Activated CD8-positive, alpha-beta memory T cell treated with anti-CD3 and anti-CD28 coated beads for 48 hours (primary cell): ENCODE results near the gene ZC3H13.

ENCODE experiments used
- DNase-seq, 3 experiments: peaks; one replicate each; pipeline ENCODE4 v3.0.0-alpha.2; 2020; ENCODE audit warnings: low read depth in 2 of 3, low spot score in 2 of 3

The ZC3H13 gene

DNA sequence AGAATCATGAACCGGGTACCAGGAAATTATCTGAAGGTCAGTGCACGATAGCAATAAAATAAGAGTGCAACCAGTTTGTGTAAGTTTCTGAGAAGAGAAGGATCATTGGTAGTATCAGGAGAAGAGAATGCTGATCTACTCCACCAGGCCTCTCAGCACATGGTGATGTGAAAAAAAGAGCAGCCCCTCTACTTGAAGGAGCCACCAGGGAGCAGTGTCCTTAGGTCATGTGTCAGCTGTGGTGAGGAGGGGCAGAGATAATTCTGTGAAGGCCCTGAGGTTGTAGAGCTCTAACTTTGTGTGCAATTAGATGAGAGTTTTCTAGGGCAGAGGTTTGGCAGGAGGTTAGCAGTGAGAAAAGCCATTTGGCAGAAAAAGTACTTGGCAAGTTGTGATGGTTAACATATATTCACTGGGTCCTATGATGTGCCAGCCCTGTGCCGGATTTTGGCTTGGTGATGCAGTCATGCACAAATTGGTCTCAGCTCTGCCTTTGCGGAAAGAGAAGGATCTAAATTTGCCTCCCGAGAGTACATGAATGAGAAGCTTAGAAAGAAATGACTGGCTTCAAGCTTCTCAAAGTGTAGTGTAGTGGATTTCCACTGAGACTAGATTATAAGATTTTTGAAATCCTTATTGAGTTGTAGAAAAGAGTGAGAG, 19.2 kb upstream of the ZC3H13 start:
- DNase-seq: no peak

DNA sequence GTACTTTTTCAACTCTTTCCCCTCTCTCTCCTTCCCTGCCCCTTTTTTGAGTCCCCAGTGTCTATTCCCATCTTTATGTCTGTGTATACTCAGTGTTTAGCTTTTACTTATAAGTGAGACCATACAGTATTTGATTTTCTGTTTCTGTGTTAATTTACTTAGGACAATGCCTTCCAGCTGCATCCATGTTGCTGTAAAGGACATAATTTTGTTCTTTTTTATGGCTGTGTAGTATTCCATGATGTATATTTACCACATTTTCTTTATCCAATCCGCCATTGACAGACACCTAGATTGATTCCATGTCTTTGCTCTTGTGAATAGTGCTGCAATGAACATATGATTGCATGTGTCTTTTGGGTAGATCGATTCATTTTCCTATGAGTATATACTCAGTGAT, 10.7 kb upstream of the ZC3H13 start:
- no peak for DNase-seq

DNA sequence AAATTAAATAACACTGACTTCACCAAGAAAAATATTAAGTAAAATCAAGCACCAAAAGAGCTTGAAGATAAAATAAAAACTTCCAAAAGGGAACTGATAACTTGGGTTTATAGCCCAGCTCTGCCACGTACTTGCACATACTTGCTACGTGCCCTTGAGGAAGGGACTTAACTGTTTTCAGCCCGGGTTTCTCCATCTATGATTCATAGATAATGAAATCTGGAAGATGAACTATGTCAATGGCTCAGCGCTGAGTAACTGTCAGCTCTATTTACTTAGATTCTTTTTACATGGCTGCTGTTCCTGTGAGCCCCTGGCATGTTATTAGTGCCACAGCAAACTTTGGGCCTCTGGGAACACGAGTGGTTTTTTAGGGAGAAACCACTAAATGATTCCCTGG, 9.6 kb upstream of the ZC3H13 start:
- no peak for DNase-seq

DNA sequence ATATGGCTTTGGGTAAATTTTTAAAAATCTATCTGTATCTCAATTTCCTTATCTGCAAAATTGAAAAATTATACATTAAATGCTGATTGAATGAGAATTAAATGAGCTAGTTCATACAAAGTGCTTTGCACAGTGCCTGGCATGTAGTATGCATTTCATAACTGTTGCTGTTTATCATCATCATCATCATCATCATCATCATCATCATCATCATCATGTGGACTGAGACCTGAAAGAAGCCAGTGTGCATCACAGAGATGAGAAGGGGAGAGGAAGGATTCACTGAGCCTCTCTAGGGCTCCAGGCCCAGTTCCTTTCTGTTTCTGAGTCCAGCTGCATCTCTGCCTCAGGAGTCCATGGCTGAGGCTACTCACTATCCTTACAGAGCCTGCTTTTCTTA, 6.9 kb upstream of the ZC3H13 start:
- DNase-seq: no peak

DNA sequence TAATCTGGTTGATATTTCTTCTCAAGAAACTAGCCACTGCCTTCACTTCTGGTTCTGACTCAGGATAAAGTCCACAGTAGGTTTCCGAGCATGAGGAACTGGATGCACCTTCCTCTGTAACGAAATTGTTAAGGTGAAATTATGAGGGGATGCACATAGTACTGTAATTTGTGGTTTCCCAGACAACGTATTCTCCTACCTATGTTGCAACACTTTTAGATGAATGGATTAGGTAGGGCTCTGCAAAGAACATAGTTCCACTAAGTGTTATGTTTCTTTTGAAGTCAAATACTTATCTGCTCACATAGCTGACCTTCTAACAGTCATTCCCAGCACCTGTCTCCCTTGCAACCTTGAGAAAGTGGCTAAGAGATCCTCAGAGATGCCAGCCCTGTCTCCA, 5.7 kb upstream of the ZC3H13 start:
- DNase-seq: no peak

DNA sequence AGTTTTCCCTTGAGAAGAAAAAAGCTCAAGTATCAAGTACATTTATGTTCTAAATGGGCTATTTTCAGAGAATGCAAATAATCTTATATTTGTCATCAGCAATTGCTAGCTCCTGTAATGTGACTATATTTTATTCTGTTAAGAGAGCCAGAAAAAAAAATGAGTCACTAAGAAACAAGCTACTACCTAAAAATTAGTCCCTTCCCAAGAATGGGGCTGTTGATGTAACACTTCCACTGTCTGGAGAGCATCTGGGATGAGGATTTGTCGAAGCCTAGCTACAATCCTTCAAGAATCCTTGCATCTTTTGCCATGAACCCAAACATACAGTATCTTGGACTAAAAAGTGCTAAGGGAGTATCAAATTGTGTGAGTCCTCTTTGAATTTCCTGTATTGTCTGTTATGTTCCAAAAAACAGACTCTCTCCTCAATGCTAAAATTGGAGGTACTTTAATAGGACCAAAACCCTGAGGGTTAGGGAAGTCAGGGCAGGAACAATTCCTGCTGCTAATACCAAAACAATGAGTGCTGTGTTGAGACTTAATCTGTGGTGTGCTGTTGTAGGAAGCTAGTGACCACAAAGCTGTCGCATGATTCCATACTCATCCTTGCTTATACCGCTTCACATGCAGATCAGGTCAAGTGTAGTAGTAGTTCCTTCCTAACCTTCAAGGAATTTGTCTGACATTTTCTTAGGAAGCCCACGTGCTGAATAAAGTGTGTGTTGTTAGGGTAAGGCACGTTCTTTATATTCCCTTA, 4.9 kb upstream of the ZC3H13 start:
- DNase-seq: no peak

DNA sequence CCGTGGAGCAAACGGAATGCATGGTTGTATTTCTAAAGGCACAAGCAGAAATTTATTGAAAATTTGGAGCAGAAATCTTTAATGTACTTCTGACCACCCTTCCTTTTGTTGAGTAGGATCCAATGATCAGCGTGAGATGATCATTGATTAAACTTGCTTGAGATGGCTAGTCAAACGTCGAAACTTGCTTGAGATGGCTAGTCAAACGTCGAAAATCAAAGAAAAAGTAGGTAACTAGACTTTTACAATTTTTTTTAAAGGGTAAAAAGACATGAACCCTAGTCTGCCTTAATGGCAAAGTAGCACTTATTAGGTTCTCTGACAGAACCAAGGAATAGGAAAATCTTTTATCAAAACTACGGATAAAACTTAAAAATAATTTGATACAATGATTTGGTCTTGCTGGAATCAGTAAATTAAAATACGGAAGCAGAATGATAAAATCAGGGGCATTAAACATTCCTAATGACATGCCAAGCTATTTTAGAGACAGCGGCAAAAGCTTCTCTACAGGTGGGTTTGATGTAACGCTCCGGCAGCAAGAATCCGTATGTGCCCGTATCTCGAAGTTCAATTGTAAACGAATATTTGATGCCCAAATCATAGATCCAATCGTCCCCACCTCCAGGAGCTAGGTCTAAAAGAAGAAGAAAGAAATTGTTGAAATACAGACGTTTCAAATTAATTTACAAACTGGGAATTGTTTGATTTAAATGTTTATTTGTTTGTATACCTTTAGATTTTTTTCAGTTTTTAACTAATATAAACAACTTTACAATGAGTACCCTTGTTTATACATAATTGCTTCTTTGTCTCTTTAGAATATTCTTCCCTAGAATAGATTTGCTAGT, 841 bp upstream of the ZC3H13 start:
- DNase-seq: no peak

DNA sequence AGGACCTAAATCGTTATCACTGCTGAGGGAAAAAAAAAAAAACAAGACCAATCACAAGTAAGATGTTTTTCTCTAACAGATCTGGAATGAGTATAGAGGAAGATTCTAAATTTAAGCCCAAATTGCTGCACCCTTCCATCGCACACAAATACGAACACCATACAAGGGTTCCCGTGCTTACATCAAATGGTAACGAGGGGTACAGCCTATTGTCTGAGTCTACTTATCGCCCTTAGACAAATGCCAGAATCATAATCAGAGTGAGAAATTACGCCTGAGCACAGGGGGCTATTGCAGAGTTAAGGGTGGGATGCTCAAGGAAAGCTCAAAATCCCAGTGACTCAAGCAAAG, 603 bp downstream of the ZC3H13 start:
- DNase-seq: no peak

DNA sequence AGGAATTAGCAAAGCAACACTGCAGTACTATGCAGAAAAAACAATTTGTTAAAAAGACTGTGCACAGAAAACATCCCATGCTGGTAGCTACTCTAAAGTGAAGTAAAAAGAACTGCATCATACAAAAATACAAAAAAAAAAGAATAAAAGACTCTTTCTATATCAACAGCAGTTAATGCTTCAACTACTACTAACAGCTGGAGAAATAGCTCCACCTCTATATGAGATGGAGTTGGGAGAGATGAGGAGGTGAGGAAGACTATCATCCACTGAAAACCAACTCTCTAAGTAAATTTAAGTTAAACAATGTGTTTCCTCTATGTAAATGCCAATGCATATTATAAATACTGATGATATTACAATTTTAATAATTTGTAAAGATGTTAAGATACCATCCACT, 1.8 kb downstream of the ZC3H13 start:
- DNase-seq: no peak

DNA sequence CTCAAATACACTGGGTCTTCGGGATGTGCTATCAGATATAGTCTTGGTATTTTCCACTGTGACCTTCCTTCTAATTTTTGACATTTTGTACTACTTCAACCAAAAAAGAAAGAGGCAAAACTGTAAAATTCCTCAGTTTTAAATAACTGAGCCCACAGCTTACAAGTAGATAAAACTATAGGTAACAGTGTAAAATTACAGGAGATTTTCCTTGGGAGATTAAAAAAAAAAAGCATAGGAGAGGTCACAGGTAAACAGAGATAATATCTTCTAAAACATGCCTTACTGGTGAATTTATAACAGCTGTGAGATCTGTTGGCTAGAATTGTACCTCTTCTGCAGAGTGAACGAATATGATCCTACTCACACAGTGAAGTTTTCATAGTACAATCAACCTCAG, 7.1 kb downstream of the ZC3H13 start:
- DNase-seq: no peak

DNA sequence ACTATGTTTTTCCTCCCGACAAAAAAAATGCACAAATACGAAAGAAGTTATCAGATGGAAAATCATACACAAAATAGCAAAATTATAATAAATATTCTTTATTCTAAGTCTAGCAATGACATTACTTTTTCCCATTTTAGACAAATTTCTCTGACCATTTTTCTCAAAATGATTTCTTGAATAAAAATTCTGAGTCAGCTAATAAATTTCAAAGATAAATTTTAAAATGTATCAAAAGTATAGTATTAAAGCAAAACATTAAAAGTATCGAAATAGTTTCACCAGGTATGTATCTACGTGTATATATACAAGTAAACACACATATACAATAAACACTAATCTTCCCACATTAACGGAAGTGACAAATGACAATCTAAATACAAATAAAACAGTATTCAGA, 8.9 kb downstream of the ZC3H13 start:
- no peak for DNase-seq

DNA sequence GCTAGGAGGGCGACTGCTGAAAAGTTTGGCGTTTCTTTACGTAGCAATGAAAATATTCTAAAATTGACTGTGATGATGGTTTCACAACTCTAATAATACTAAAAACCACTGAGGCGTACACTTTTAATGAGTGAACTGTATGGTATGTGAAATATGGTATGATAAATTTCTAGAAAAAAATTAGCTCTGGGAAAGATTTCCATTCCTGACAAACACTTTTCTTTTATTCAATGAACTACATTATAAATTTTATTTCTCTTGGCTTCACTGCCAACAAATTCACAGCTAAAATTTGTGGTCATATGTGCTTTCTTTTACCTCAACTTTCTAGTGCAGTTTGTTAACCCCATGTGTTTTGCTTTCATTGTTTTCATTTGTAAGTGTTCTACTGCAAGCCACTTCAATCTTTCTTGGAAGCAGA, 11.1 kb downstream of the ZC3H13 start:
- no peak for DNase-seq

DNA sequence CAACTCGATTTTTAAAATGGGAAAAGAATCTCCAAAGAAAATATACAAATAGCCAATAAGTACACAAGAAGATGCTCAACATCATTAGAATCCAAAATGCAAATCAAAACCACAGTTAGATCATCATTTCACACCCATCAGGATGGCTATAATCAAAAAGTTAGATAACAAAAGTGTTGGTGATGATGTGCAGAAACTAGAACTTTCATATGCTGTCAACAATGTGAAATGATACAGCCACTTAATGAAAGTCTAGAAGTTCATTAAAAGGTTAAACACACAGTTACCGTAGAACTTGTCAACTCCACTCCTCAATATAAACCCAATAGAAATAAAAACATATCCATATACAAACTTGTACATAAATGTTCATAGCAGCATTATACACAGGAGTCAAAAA, 11.8 kb downstream of the ZC3H13 start:
- DNase-seq: no peak

DNA sequence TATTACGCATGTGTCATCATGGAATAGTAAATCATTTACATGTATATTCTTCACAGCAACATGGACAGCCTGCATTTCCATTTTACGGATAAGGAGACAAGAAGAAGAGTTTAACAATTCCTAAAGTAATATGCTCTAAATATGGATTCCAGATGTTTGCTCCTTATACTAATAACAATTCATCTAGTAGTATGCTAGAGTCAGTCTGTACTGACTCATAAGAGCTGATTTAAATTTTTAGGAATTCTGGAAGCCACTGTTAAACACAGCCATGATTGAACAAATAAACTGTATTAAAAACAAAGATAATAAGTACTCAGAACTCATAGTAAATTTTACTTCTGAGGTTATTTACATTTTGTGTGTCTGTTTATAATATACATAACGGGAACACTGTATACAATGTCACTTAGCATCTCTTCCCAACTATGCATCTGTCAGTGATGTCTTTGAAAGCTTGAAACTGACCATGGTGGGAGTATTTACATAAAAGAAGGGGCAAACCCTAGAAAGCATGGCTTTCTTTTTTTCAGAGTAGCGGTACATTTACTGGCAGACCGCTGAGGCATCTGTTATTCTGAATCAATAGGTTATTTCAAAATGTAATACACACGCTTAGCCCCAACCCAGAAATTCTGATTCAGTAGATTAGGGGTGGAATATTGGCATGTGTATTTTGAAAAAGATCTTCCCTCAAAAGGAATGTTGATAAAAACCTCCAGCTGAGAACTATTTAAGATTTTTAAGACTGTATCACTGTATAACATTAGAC, 12.9 kb downstream of the ZC3H13 start:
- DNase-seq: no peak

DNA sequence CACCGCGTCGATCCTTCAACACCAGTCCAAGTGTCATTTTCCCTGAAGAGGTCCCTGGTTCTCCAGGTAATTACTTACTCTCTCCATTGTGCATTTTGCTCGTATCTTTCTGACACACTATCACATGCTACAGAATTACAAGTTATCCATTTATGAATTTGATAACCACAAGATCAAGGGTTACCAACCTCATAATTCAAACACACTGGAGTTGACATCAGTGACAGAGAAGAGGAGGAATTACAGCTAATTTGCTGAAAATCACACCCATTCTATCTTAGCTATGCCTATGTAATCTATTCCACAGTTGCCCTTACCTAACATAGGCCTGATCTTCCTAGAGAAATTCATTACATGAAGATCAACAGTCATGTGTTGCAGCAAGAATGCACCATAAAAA, 14.2 kb downstream of the ZC3H13 start:
- no peak for DNase-seq

DNA sequence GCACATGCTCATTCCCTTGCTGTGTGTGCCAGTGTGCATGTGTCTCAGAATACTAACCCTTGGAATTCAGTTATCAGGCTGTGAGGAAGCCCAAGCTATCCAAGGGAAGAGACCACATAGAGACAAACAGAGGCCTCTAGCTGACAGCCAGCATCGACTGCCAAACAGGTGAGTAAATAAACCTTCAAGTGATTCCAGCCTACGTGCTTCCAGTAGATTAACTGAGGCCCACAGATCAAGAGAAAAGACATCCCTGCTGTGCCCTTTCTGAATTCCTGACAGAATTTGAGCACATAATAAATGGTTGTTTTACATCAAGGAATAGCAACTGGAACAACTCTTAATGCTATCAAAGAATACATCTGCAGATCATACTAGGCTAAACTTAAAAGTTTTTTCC, 17.5 kb downstream of the ZC3H13 start:
- DNase-seq: no peak

DNA sequence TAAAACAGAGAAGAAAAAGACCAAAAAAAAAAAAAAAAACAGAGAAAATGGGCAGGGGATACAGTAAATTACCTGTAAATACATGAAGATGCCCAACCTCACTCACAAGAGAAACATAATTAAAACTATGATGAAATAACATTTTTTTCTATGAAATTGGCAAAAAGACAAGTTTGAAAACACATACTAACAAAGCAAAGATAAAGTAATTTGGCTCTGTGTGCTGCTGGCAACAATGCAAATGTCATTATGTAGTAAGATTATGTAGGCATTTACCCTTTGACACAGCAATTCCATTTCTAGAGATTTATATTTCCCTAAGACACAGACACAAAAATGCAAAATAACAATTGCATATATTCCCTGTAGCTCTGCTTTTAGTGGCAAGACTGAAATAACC, 20.2 kb downstream of the ZC3H13 start:
- no peak for DNase-seq

DNA sequence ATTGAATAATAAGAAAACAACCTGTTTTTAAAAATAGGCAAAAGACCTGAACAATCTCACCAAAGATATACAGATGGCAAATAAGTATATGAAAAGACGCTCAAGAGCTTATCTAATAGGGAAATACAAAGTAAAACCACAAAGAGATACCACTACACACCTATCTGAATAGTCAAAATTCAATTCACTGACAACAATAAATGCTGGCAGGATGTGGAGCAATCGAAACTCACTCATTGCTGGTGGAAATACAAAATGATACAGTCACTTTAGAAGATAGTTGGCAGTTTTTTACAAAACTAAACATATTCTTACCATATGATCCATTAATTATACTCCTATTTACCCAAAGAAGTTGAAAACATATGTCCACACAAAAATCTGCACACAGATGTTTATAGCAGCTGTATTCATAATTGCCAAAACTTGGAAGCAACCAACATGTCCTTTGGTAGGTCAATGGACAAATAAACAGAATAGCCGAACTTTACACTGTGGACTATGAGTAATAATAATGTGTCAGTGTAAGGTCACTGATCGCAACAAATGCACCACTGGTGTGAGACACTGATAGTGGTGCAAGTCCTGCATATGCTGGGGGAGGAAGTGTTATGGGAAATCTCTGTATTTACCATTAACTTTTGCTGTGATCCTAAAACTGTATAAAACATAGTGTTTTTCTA, 20.8 kb downstream of the ZC3H13 start:
- no peak for DNase-seq

DNA sequence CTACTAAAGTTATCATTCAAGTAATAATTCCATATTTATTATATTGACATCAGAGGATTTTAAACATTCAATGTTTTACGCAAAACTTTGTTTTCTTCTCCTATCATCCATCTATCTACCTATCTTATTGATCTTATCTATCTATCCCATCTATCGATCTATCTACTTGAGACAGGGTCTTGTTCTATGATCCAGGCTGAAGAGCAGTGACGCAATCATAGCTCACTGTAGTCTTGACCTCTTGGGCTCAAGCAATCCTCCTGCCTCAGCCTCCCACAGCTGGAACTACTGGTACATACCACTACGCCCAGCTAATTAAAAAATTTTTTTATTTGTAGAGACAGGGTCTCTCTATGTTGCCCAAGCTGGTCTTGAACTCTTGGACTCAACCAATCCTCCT, 27.4 kb downstream of the ZC3H13 start:
- no peak for DNase-seq

DNA sequence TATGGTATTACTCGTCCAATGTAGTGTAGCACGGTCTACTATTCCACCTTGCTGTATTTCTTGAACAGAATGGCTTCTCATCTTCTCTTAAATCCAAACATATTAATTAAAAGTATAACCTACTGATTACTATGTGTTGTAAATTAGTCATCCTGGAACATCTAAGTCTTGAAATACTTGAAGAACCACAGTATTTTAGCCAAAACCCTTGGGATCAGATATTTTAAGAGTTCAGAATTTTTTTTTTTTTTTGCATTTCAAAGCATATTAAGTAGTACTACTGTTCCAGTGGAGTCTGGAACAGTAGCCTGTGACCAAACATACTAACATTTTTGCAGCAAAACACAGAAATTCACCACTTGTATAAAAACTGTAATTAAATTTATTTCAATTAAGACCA, 30.1 kb downstream of the ZC3H13 start:
- no peak for DNase-seq

DNA sequence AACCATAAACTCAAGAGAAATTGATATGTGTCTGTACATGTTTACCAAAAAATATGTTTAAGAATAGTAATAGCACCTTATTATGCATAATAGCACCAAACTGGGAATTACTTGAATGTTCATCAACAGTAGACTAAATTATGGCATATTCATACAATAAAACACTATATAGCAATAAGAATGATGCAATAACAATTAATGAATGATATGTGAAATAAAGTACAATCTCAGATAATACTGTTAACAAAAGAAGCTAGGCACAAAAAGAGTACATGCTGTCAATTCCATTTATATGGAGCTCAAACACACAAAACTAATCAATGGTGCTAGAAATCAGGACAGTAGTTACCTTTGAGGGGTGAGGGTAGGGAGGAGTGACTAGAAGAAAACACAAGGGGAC, 36.3 kb downstream of the ZC3H13 start:
- DNase-seq: no peak
